Measurements from ENCODE around the gene PDE8B.

The PDE8B gene

GRCh38 chr5:77295863-77296378 lies 85.4 kb downstream of the PDE8B start:
- DNase-seq = no peak

GRCh38 chr5:77298146-77298545 lies 87.7 kb downstream of the PDE8B start:
- DNase-seq = peak; percentile 23

GRCh38 chr5:77300451-77300850 lies 90.0 kb downstream of the PDE8B start:
- DNase-seq = no peak

DNA sequence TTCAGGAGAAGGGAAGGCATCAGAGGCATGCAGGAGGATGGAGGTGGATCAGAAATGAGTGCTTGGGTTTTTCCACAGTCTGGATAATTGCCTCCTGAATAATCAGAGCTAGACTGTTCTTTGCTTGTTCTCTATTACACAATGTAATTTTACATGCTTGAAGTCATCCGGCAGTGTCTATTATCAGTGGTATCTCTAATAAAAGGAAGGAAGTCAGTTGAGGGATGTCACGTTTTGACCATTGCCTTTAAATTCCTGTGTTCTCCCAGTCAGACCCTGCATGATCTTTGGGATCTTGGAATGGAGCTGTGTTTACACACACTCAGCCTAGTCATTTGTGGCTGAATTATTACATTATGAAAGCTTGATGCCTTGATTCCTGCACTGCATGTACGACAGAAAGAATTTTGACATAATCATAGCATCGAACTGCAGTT lies 91.0 kb downstream of the PDE8B start:
- DNase-seq = no peak

GRCh38 chr5:77302247-77302646 lies 91.8 kb downstream of the PDE8B start:
- DNase-seq = no peak

- DNase-seq = no peak
These were observed 92.2 kb downstream of the PDE8B start for GRCh38 chr5:77302653-77303052.

GRCh38 chr5:77304388-77304787 lies 93.9 kb downstream of the PDE8B start:
- no peak for DNase-seq

GRCh38 chr5:77305222-77305846 lies 94.9 kb downstream of the PDE8B start:
- DNase-seq = no peak

DNA sequence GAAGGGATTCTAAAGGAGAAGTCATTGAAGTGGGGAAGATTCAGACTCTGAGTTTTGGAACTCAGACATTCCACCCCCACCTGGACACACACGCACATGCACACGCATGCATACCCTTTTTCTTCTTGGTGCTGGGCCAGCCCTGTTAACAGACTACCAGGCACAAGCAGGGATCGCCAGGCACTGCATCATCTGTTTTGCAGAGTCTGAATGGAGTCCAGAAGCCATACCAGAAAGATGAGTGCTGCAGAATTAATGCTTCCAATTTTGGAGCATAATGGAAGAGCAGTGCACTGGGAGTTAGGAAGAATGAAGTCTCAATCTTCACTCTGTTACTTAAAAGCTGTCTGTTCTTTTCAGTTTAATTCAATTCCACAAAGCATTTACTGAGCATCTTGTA lies 95.5 kb downstream of the PDE8B start:
- DNase-seq = no peak

GRCh38 chr5:77306531-77306930 lies 96.1 kb downstream of the PDE8B start:
- DNase-seq = no peak

GRCh38 chr5:77308154-77308960 lies 97.9 kb downstream of the PDE8B start:
- DNase-seq = no peak

DNA sequence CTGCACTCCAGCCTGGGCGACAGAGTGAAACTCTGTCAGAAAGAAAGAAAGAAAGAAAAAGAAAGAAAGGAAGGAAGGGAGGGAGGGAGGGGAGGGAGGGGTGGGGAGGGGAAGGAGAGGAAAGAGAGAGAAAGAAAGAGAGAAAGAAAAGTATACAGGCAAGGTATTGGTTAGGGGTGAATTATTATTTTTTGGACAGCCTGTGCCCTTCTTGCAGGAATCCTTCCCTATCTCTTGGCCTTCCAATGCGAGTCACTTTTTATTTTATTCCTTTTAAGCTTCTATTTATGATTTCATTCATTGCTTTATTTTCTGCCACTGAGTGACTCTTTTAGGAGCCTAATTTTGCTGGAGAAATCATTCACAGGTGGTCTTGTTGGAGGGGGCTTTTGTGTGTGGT lies 98.7 kb downstream of the PDE8B start:
- DNase-seq = no peak

GRCh38 chr5:77310494-77311213 lies 100.2 kb downstream of the PDE8B start:
- DNase-seq = no peak

DNA sequence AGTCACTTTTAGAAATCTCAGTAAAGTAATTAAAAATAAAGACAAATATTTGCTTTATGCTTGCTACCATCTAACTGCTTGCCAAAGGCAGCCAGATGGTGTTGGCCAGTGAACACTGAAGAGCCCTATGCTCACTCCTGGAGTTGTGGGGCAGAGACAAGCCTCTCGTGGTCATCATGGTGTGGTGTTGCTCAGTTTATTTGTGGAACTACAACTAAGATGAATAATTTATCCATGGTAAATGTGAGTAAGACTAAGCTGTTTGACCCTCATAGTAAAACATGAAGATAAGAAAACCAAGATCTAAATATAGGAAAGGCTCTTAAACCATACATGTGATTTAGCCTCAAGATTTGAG lies 100.7 kb downstream of the PDE8B start:
- no peak for DNase-seq

DNA sequence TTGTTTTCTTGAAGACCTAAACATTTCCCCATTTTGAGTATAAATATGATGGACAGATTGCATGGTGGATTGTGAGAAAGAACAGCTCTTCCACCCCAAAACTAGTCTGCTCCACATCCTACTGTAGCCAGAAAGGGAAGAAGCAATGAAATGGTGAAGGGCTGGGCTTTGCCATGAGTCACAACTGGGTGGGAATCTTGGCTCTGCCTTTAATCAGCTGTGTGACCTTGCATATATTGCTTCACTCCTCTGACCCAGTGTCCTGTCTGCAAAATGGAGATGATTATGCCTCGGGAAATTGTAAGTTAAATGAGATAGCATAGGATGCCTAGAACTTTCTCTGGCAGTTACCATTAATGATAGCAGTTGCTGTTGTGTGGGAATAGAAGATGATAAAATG lies 101.9 kb downstream of the PDE8B start:
- no peak for DNase-seq

DNA sequence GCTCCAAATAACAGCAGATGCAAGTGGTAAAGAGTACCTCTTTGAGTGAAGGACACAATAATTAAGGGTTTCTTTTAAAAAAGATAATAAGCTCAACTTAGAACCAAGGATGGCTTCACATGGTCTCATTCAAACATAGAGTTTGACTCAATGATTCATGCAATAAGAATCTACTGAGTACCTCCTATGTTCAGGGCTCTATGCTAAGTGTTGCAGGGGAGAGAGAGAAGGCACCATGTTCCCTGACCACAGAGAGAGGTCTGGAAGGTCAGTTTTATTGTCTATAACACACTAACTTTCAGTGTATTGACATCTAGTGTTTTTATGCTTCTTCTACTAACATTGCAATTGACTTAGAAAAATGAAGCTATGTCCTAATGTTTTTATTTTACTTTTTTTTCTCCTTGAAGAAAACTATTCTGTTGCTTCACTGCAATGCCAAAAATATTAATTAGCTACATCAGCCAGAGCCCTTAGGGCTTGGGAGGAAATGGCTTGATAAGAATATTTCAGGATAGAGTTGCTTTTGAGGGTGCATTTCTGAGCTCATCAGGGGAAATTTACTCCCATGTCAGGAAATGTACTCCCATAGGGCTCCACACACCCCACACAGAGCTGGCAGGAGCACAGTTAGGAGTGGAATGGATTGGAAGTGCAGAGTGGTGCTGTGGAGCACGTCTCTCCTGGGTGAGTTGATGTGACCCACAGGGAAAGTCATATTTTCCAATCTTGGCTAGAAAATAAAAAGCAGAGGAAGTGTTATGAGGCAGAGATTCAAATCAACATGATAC lies 106.6 kb downstream of the PDE8B start:
- DNase-seq = no peak

- DNase-seq = no peak
These were observed 107.6 kb downstream of the PDE8B start for GRCh38 chr5:77318060-77318459.

GRCh38 chr5:77319117-77319804 lies 108.8 kb downstream of the PDE8B start:
- no peak for DNase-seq

GRCh38 chr5:77321793-77322394 lies 111.4 kb downstream of the PDE8B start:
- DNase-seq = no peak

GRCh38 chr5:77322406-77322805 lies 111.9 kb downstream of the PDE8B start:
- no peak for DNase-seq

GRCh38 chr5:77325921-77326541 lies 115.6 kb downstream of the PDE8B start:
- no peak for DNase-seq

Data from hematopoietic multipotent progenitor cell treated with erythropoietin and hydrocortisone succinate and interleukin-3 and kit ligand, for 6 days (in vitro differentiated cells).